ENCODE measurements around the gene CD69. TPM values are rescaled to one million over a fixed set of nuclear protein-coding genes. Genes with fewer than 3 reads are reported as not detected.
"Not testable (repeated sequence)": the region's sequence is repeated elsewhere in the genome, so short reads cannot be mapped to it uniquely, and the experiment has no call there.

Gene CD69
- total RNA-seq, 4 donors from 2014 or later: 0.41 to 0.72 (median 0.51) TPM; not detected in 1

DNA sequence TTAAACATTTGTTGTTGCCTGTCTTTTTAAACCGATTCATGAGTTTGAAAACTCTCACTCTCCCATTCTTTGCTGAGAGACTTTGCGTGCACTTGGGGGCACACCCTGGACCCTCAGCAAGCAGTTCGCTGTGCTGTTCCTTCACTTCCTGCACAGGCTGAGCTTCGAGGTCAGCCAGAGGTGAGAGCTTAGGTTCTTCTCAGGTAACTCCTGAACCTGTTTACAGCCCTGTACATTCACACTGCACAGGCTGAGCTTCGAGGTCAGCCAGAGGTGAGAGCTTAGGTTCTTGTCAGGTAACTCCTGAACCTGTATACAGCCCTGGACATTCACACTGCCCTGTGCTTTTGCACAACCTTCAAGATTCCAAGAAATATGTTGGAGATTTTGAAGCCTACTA, 18.0 kb downstream of the CD69 start:
- in situ Hi-C loops (cut with MboI; ENCODE audit: low sequenced_read_pairs in 4 of 4) (loop anchor here in 1 of 4 donors (10.0 kb wide), 1 partner anchor 182 kb away; no protein-coding TSS in a partner anchor), intact Hi-C loops (cut with DNase I; ENCODE audit: low total_unique reads) (no loop called here)
- peaks cover 0 to 6% of the 10 kb centered on the region in 2 donors for H3K4me1 ChIP-seq
- no peak overlapping the region for H3K27ac ChIP-seq
- DNase-seq (no peak), ATAC-seq (no peak)
- H3K36me3 ChIP-seq: no peaks in the 10 kb centered on the region
- TF ChIP-seq, protein P1, sequence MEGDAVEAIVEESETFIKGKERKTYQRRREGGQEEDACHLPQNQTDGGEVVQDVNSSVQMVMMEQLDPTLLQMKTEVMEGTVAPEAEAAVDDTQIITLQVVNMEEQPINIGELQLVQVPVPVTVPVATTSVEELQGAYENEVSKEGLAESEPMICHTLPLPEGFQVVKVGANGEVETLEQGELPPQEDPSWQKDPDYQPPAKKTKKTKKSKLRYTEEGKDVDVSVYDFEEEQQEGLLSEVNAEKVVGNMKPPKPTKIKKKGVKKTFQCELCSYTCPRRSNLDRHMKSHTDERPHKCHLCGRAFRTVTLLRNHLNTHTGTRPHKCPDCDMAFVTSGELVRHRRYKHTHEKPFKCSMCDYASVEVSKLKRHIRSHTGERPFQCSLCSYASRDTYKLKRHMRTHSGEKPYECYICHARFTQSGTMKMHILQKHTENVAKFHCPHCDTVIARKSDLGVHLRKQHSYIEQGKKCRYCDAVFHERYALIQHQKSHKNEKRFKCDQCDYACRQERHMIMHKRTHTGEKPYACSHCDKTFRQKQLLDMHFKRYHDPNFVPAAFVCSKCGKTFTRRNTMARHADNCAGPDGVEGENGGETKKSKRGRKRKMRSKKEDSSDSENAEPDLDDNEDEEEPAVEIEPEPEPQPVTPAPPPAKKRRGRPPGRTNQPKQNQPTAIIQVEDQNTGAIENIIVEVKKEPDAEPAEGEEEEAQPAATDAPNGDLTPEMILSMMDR (IDR thresholded peaks at IDR 0.05 in 4 of 5, conservative IDR thresholded peaks at IDR 0.05 in 1 of 5): no peak
- TF ChIP-seq POLR2A (IDR thresholded peaks at IDR 0.05): no peak
- no peaks in the 10 kb centered on the region for H3K27me3 ChIP-seq
- no peak overlapping the region for H3K4me3 ChIP-seq
- no peaks in the 10 kb centered on the region for H3K9me3 ChIP-seq

GRCh38 chr12:9741726-9742125, 19.0 kb downstream of the CD69 start:
- DNase-seq (no peak), ATAC-seq (no peak)
- intact Hi-C loops (cut with DNase I; ENCODE audit: low total_unique reads): no loop called here
- H3K9me3 ChIP-seq: no peaks in the 10 kb centered on the region
- TF ChIP-seq, protein P1 (IDR thresholded peaks at IDR 0.05 in 4 of 5, conservative IDR thresholded peaks at IDR 0.05 in 1 of 5): no peak
- no peak for TF ChIP-seq POLR2A (IDR thresholded peaks at IDR 0.05)
- no peaks in the 10 kb centered on the region for H3K36me3 ChIP-seq
- no peaks in the 10 kb centered on the region for H3K27me3 ChIP-seq
- H3K4me1 ChIP-seq: peaks cover 0 to 6% of the 10 kb centered on the region in 2 donors
- no peak overlapping the region for H3K4me3 ChIP-seq
- H3K27ac ChIP-seq: no peak overlapping the region
- in situ Hi-C loops (cut with MboI; ENCODE audit: low sequenced_read_pairs in 4 of 4): loop anchor here in 1 of 4 donors (10.0 kb wide), 1 partner anchor 183 kb away; no protein-coding TSS in a partner anchor

GRCh38 chr12:9740106-9740750, 20.5 kb downstream of the CD69 start:
- ATAC-seq (no peak), DNase-seq (no peak)
- Histone ChIP-seq H3K36me3 (no peaks in the 10 kb centered on the region), H3K4me1 (peaks cover 0 to 6% of the 10 kb centered on the region in 2 donors), H3K27ac (peak overlapping the region in 1 of 4 donors; percentile 41), H3K27me3 (no peaks in the 10 kb centered on the region), H3K9me3 (no peaks in the 10 kb centered on the region), H3K4me3 (peak overlapping the region in 3 of 4 donors; percentile 12 to 38 (median 21))
- intact Hi-C loops (cut with DNase I; ENCODE audit: low total_unique reads) (no loop called here), in situ Hi-C loops (cut with MboI; ENCODE audit: low sequenced_read_pairs in 4 of 4) (loop anchor here in 1 of 4 donors (10.0 kb wide), 1 partner anchor 185 kb away; no protein-coding TSS in a partner anchor)
- TF ChIP-seq POLR2A (IDR thresholded peaks at IDR 0.05): no peak
- TF ChIP-seq, protein P1 (IDR thresholded peaks at IDR 0.05 in 4 of 5, conservative IDR thresholded peaks at IDR 0.05 in 1 of 5): no peak

DNA sequence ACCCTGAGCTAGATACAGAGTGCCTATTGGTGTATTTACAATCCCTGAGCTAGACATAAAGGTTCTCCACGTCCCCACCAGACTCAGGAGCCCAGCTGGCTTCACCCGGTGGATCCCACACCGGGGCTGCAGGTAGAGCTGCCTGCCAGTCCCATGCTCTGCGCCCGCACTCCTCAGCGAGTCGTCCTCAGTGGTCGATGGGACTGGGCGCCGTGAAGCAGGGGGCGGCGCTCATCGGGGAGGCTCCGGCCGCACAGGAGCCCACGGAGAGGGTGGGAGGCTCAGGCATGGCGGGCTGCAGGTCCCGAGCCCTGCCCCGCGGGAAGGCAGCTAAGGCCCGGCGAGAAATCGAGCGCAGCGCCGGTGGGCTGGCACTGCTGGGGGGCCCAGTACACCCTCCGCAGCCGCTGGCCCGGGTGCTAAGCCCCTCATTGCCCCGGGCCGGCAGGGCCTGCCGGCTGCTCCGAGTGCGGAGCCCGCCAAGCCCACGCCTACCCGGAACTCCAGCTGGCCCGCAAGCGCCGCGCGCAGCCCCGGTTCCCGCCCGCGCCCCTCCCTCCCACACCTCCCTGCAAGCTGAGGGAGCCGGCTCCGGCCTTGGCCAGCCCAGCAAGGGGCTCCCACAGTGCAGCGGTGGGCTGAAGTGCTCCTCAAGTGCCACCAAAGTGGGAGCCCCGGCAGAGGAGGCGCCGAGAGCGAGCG, 21.1 kb downstream of the CD69 start:
- Histone ChIP-seq H3K4me3 (peak overlapping the region in 3 of 4 donors; percentile 12 to 38 (median 21)), H3K27ac (peak overlapping the region in 1 of 4 donors; percentile 41)
- H3K36me3 ChIP-seq; H3K27me3 ChIP-seq; ATAC-seq; DNase-seq; H3K4me1 ChIP-seq; intact Hi-C loops (cut with DNase I; ENCODE audit: low total_unique reads); H3K9me3 ChIP-seq: not testable (repeated sequence)
- in situ Hi-C loops (cut with MboI; ENCODE audit: low sequenced_read_pairs in 4 of 4): loop anchor here in 1 of 4 donors (10.0 kb wide), 1 partner anchor 185 kb away; no protein-coding TSS in a partner anchor

- DNase-seq; H3K27ac ChIP-seq; H3K27me3 ChIP-seq; ATAC-seq; in situ Hi-C loops (cut with MboI; ENCODE audit: low sequenced_read_pairs in 4 of 4); H3K9me3 ChIP-seq; H3K4me3 ChIP-seq; H3K4me1 ChIP-seq; H3K36me3 ChIP-seq; intact Hi-C loops (cut with DNase I; ENCODE audit: low total_unique reads): not testable (repeated sequence)
Observed at GRCh38 chr12:9738905-9739304, 21.8 kb downstream of the CD69 start.

All from gastrocnemius medialis (tissue), 4 donors.